ENCODE measurements around the gene EFNA5. TPM values are rescaled to one million over a fixed set of nuclear protein-coding genes. Genes with fewer than 3 reads are reported as not detected.

The EFNA5 gene
- polyA plus RNA-seq, 3 donors: 0.01 TPM; not detected in 2

- Mint-ChIP-seq H3K27me3 (ENCODE audit: low read depth in 3 of 3) (peaks cover 0 to 2% (median 0%) of the 10 kb centered on the region in 3 donors), H3K27ac (no peak overlapping the region), H3K4me1 (peaks cover 13% of the 10 kb centered on the region), H3K4me3 (no peak overlapping the region), H3K36me3 (no peaks in the 10 kb centered on the region), H3K9me3 (no peaks in the 10 kb centered on the region)
- H3K4me1 ChIP-seq (ENCODE audit: control insufficient read depth in 1 of 2, insufficient read depth in 2 of 2, low read length in 2 of 2): peaks cover 7 to 9% of the 10 kb centered on the region in 2 donors
- no peak overlapping the region for H3K4me2 ChIP-seq (replicated peaks; ENCODE audit: extremely low read depth, low read length, poor library complexity, severe bottlenecking)
- intact Hi-C loops (cut with micrococcal nuclease): no loop called here
- no peaks in the 10 kb centered on the region for H4K20me1 ChIP-seq (ENCODE audit: insufficient read depth, low read length)
- H2AFZ ChIP-seq (ENCODE audit: insufficient read depth, low read depth, low read length, poor library complexity, severe bottlenecking): no peak overlapping the region
- TF ChIP-seq CTCF (IDR thresholded peaks at IDR 0.05): no peak
- no peaks in the 10 kb centered on the region for H3K36me3 ChIP-seq (replicated peaks in 1 of 2; ENCODE audit: control insufficient read depth in 1 of 2, insufficient read depth in 2 of 2, low read length in 2 of 2)
- H3K9ac ChIP-seq (ENCODE audit: insufficient read depth, low read length, poor library complexity, severe bottlenecking): no peak overlapping the region
- DNase-seq: no peak
- H3K9me3 ChIP-seq (replicated peaks in 1 of 2; ENCODE audit: control insufficient read depth in 1 of 2, insufficient read depth in 1 of 2, low read length in 2 of 2): no peaks in the 10 kb centered on the region
- no peak overlapping the region for H3K27ac ChIP-seq (ENCODE audit: low read depth in 1 of 2, low read length in 2 of 2)
- no peaks in the 10 kb centered on the region for H3K79me2 ChIP-seq (ENCODE audit: insufficient read depth, low read length)
- no peak overlapping the region for H3K4me3 ChIP-seq (replicated peaks in 1 of 3; ENCODE audit: low read depth in 2 of 3, low read length in 3 of 3)
- H3K27me3 ChIP-seq (ENCODE audit: control insufficient read depth in 2 of 2, insufficient read depth in 2 of 2, low read length in 2 of 2): no peaks in the 10 kb centered on the region
- WGBS (ENCODE audit: insufficient coverage): no CpG with 5 or more reads among the region's 1 CpG
Measured at GRCh38 chr5:107430071-107430625, 240.6 kb downstream of the EFNA5 start.

GRCh38 chr5:107428303-107428813 lies 242.4 kb downstream of the EFNA5 start:
- no peaks in the 10 kb centered on the region for H3K9me3 ChIP-seq (replicated peaks in 1 of 2; ENCODE audit: control insufficient read depth in 1 of 2, insufficient read depth in 1 of 2, low read length in 2 of 2)
- WGBS (ENCODE audit: insufficient coverage): no CpG with 5 or more reads among the region's 4 CpGs
- TF ChIP-seq CTCF (IDR thresholded peaks at IDR 0.05): no peak
- H3K79me2 ChIP-seq (ENCODE audit: insufficient read depth, low read length): no peaks in the 10 kb centered on the region
- H3K27ac Mint-ChIP-seq: peak overlapping the region in 3 of 7 donors; percentile 6 to 27 (median 8)
- H3K4me3 Mint-ChIP-seq: no peak overlapping the region
- peaks cover 7 to 9% of the 10 kb centered on the region in 2 donors for H3K4me1 ChIP-seq (ENCODE audit: control insufficient read depth in 1 of 2, insufficient read depth in 2 of 2, low read length in 2 of 2)
- H3K9ac ChIP-seq (ENCODE audit: insufficient read depth, low read length, poor library complexity, severe bottlenecking): no peak overlapping the region
- no peak overlapping the region for H3K4me3 ChIP-seq (replicated peaks in 1 of 3; ENCODE audit: low read depth in 2 of 3, low read length in 3 of 3)
- peak overlapping the region; percentile 18 for H2AFZ ChIP-seq (ENCODE audit: insufficient read depth, low read depth, low read length, poor library complexity, severe bottlenecking)
- H3K27ac ChIP-seq (ENCODE audit: low read depth in 1 of 2, low read length in 2 of 2): no peak overlapping the region
- H4K20me1 ChIP-seq (ENCODE audit: insufficient read depth, low read length): no peaks in the 10 kb centered on the region
- no peaks in the 10 kb centered on the region for H3K27me3 ChIP-seq (ENCODE audit: control insufficient read depth in 2 of 2, insufficient read depth in 2 of 2, low read length in 2 of 2)
- H3K4me1 Mint-ChIP-seq: peaks cover 13% of the 10 kb centered on the region
- no peaks in the 10 kb centered on the region for H3K36me3 Mint-ChIP-seq
- DNase-seq: peak; percentile 29 to 58 (median 41)
- intact Hi-C loops (cut with micrococcal nuclease): no loop called here
- no peaks in the 10 kb centered on the region for H3K27me3 Mint-ChIP-seq (ENCODE audit: low read depth in 3 of 3)
- H3K4me2 ChIP-seq (replicated peaks; ENCODE audit: extremely low read depth, low read length, poor library complexity, severe bottlenecking): no peak overlapping the region
- no peaks in the 10 kb centered on the region for H3K9me3 Mint-ChIP-seq
- no peaks in the 10 kb centered on the region for H3K36me3 ChIP-seq (replicated peaks in 1 of 2; ENCODE audit: control insufficient read depth in 1 of 2, insufficient read depth in 2 of 2, low read length in 2 of 2)

All from CD14-positive monocyte (primary cell).